ENCODE measurements around the gene LGMN.

The LGMN gene

DNA sequence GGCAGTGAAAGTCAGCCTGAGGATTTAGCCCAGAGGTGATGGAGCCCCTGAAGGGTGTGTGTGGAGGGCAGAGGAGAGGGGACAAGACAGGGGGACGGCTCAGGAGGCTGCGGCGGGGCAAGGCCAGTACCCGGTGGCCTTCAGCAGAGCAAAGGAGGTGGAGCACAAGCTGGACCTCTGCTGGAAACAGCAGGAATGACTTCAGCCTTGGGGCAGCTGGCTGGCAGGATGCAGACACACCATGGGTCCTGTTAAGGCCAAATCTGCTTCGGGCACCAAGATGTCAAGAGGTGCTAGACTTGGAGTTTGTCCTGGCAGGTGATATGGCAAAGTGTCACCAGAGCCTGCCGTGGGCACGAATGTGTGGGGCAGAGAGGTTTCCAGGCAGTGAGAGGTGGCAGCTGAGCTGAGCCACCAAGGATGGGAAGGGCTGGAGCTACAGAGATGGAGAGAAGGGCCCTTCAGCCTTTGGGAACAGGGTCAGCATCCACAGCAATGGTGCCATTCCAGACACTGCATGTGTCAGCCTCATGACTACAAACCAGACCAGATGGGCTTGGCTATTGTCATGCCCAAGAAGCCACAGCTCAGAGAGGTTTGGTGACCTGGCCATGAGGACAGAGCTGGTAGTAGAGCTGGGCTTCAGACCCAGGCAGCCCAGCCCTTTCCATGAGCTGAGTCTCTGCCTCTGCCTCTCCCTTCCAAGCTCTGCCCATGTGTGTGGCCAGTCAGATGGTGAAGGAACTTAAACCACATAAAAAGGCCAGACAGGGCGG lies 91.9 kb downstream of the LGMN start:
- H3K4me3 ChIP-seq (ENCODE audit: low read length), result no peak overlapping the region
- no peak for DNase-seq (ENCODE audit: low read depth)
- TF ChIP-seq, protein P1, sequence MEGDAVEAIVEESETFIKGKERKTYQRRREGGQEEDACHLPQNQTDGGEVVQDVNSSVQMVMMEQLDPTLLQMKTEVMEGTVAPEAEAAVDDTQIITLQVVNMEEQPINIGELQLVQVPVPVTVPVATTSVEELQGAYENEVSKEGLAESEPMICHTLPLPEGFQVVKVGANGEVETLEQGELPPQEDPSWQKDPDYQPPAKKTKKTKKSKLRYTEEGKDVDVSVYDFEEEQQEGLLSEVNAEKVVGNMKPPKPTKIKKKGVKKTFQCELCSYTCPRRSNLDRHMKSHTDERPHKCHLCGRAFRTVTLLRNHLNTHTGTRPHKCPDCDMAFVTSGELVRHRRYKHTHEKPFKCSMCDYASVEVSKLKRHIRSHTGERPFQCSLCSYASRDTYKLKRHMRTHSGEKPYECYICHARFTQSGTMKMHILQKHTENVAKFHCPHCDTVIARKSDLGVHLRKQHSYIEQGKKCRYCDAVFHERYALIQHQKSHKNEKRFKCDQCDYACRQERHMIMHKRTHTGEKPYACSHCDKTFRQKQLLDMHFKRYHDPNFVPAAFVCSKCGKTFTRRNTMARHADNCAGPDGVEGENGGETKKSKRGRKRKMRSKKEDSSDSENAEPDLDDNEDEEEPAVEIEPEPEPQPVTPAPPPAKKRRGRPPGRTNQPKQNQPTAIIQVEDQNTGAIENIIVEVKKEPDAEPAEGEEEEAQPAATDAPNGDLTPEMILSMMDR (conservative IDR thresholded peaks at IDR 0.05; ENCODE audit: low read depth, low read length), result no peak

DNA sequence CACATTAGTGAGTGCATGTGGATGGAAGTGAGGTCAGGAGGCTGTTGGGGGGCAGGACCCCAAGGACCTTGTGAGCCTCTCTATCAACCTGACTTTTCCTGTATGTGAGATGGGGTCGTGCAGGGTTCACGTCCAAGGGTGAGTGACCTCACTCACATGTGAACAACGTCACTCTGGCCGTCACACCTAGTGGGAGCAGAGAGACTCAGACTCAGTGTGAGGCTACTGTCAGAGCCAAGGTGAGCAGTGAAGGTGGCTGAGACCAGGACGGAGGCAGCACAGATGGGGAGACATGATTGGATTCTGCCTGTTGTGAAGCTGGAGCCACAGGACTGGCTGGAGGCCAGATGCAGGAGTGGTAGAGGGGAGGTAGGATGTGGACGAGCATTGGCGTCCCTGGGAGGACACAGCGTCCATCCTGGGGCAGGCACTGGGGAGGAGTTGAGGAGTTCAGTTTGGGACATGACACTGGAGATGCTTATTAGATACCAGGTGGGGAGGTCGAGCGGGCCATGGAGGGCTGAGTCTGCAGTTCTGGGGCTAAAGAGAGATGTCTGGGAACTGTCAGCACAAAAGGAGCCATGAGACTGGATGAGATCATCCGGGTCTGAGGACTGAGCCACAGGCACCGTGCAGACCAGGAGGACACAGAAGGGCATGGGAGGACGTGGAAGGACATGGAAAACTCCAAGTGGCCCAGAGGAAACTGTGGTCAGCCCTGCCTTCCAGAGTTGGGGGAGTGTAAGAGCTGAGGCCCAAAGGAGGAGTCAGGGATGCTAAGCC lies 92.8 kb downstream of the LGMN start:
- H3K4me3 ChIP-seq (ENCODE audit: low read length), result no peak overlapping the region
- TF ChIP-seq, protein P1 (conservative IDR thresholded peaks at IDR 0.05; ENCODE audit: low read depth, low read length), result no peak
- no peak for DNase-seq (ENCODE audit: low read depth)

DNA sequence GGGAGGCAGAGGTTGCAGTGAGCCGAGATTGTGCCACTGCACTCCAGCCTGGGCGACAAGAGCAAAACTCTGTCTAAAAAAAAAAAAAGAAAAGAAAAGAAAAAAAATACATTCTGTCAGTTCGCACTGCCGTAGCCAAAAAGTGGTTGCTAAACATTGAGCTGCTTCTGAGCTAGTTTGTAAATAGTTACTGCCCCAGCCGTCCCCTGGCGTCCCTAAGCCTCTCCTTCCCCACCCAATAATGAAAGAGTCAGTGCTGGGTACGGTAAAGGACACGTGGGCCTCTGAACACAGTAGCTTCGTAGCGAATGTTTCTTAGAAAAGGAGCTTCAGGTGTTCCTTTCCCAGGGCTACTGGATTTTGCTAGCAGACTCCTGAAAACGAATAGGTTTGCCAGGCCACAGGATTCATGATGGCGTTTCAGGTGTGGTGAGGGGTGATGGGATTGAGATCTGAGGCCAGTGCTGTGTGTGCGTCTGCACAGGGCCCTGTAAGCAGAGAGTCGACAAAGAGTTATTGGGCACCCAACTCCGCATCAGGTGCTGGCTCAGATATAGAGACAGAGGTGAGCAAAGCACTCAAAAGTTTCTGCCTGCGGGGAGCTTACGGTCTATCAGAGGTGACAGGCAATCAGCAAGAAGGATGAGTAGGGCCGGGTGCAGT lies 94.1 kb downstream of the LGMN start:
- TF ChIP-seq, protein P1 (conservative IDR thresholded peaks at IDR 0.05; ENCODE audit: low read depth, low read length), result no peak
- no peak overlapping the region for H3K4me3 ChIP-seq (ENCODE audit: low read length)
- no peak for DNase-seq (ENCODE audit: low read depth)
